H1 (cell line): ENCODE data around the gene ADAMTS16. TPM values are rescaled to one million over a fixed set of nuclear protein-coding genes. Genes with fewer than 3 reads are reported as not detected.

ENCODE experiments used
- HDAC2 ChIP-seq, 2 experiments: fragments of 300-600 bp in 1 of 2; sonication (generic) in 1 of 2; IDR thresholded peaks; 2 replicates each; pipeline ENCODE4 v1.6.1; 2011 to 2012; ENCODE audit warnings: low read depth in 2 of 2, low read length in 2 of 2, mild to moderate bottlenecking in 2 of 2, moderate library complexity in 2 of 2, borderline replicate concordance in 1 of 2, inconsistent platforms in 1 of 2
- JUND ChIP-seq: IDR thresholded peaks from 2 replicates; pipeline ENCODE4 v1.6.1; 2011; ENCODE audit warnings: mild to moderate bottlenecking, improper control_type of control experiment, low read length
- RXRA ChIP-seq: IDR thresholded peaks from 2 replicates; pipeline ENCODE4 v1.6.1; 2011; ENCODE audit warnings: low read depth, mild to moderate bottlenecking, low read length, moderate library complexity; ENCODE audit not compliant: insufficient read depth
- polyA plus RNA-seq, 7 experiments: library from polyadenylated mRNA; depleted of rRNA in 3 of 7; stranded (reverse) in 5 of 7; unstranded in 2 of 7; fragments of >200 nt in 5 of 7; fragments of 200-250 nt in 2 of 7; gene quantifications; 1 replicate in 5 of 7; 2 replicates in 1 of 7; 4 replicates in 1 of 7; pipeline versions ENCODE4 v1.2.1 to v1.2.3, GENCODE V29; 2011 to 2013; ENCODE audit warnings: missing spikeins in 2 of 7, mixed read lengths in 2 of 7
- total RNA-seq: library from RNA; stranded (reverse); fragmentation: NEBNext Ultra II Directional; extraction: Animal tissue kit (Norgen Biotek cat#: 25700); gene quantifications from 2 replicates; pipeline ENCODE4 v1.2.1, GENCODE V29; 2021

ADAMTS16 gene
- total and polyA plus RNA-seq, 2 of the 8 experiments (the other 6 are each of a cell fraction or from before 2014, with no cell fraction given), result 3.7 to 16.0 TPM

- no peak for TF ChIP-seq HDAC2 (IDR thresholded peaks at IDR 0.05; ENCODE audit: borderline replicate concordance in 1 of 2, low read depth in 2 of 2, low read length in 2 of 2)
- no peak for TF ChIP-seq JUND
- TF ChIP-seq RXRA, result no peak
Measured at GRCh38 chr5:5298068-5298633, 158.0 kb downstream of the ADAMTS16 start (continued).
